ENCODE data around the gene TSHZ2. TPM values are rescaled to one million over a fixed set of nuclear protein-coding genes. Genes with fewer than 3 reads are reported as not detected.
"Not testable (repeated sequence)": the region's sequence is repeated elsewhere in the genome, so short reads cannot be mapped to it uniquely, and the experiment has no call there.

The TSHZ2 gene
- total RNA-seq, 1 experiment from 2014 or later = 0.07 TPM

GRCh38 chr20:53535878-53536277 is 563.7 kb downstream of the TSHZ2 start:
- Histone ChIP-seq H3K4ac (ENCODE audit: low read depth, low read length) (no peak overlapping the region), H2AK5ac (ENCODE audit: insufficient read length, low read length) (no peak overlapping the region), H3K9ac (ENCODE audit: extremely low read depth, insufficient read length, low read length) (no peak overlapping the region), H2BK120ac (ENCODE audit: low read depth, low read length, poor library complexity, severe bottlenecking) (no peak overlapping the region), H3K27me3 (ENCODE audit: insufficient read depth, low read length) (no peaks in the 10 kb centered on the region), H3K14ac (ENCODE audit: insufficient read depth, low read length) (no peak overlapping the region), H3K79me1 (ENCODE audit: insufficient read depth, low read depth, low read length, poor library complexity, severe bottlenecking) (no peaks in the 10 kb centered on the region), H3K4me2 (ENCODE audit: insufficient read depth, insufficient read length, low read length) (no peak overlapping the region), H2AFZ (ENCODE audit: low read length) (peak overlapping the region; percentile 29), H2BK12ac (ENCODE audit: insufficient read length, low read depth, low read length) (no peak overlapping the region), H2BK15ac (ENCODE audit: low read depth, low read length) (no peak overlapping the region), H4K20me1 (ENCODE audit: control insufficient read depth, insufficient read depth, insufficient read length) (no peaks in the 10 kb centered on the region), H3T11ph (ENCODE audit: low read length) (no peak overlapping the region), H3K9me3 (ENCODE audit: control insufficient read depth, low read depth, low read length) (no peaks in the 10 kb centered on the region), H2BK5ac (ENCODE audit: insufficient read length, low read length) (no peak overlapping the region), H3K56ac (ENCODE audit: insufficient read length, low read depth, low read length) (no peak overlapping the region), H4K8ac (replicated peaks; ENCODE audit: insufficient read length, low read depth, low read length) (no peak overlapping the region), H4K91ac (ENCODE audit: insufficient read length, low read depth, low read length) (no peak overlapping the region), H4K5ac (ENCODE audit: insufficient read length, low read depth, low read length) (no peak overlapping the region), H2BK20ac (ENCODE audit: low read depth, low read length, poor library complexity, severe bottlenecking) (no peak overlapping the region), H3K4me1 (ENCODE audit: insufficient read depth, low read length) (no peaks in the 10 kb centered on the region), H3K23ac (ENCODE audit: insufficient read length, low read depth, low read length) (no peak overlapping the region), H3K23me2 (ENCODE audit: insufficient read length, low read depth, low read length, poor library complexity, severe bottlenecking) (no peaks in the 10 kb centered on the region), H3K18ac (ENCODE audit: insufficient read length, low read depth, low read length) (no peak overlapping the region), H3K79me2 (ENCODE audit: insufficient read depth, low read length) (no peaks in the 10 kb centered on the region), H3K27ac (ENCODE audit: insufficient read length, low read depth, low read length) (no peak overlapping the region)
- no peaks in the 10 kb centered on the region for H3K4me1 Mint-ChIP-seq
- H3K9me3 Mint-ChIP-seq = no peaks in the 10 kb centered on the region
- H3K36me3 Mint-ChIP-seq (ENCODE audit: insufficient read depth in 1 of 3, low read depth in 3 of 3) = no peaks in the 10 kb centered on the region
- no peak for TF ChIP-seq CTCF (conservative IDR thresholded peaks at IDR 0.05)
- peak overlapping the region in 1 of 3 experiments; percentile 46; a peak in 2 of 7 replicates for H3K27ac Mint-ChIP-seq
- no peak for DNase-seq
- no CpG with 5 or more reads among the region's 4 CpGs for WGBS (ENCODE audit: extremely low coverage, insufficient read length, low lambda C conversion rate)
- H3K27me3 Mint-ChIP-seq (ENCODE audit: low read depth) = no peaks in the 10 kb centered on the region
- no peak overlapping the region for H3K4me3 Mint-ChIP-seq

- not testable (repeated sequence) for H3K27ac ChIP-seq (ENCODE audit: insufficient read length, low read depth, low read length)
- WGBS (ENCODE audit: extremely low coverage, insufficient read length, low lambda C conversion rate) = no CpG with 5 or more reads among the region's 3 CpGs
Observed at GRCh38 chr20:53536382-53536781, 564.2 kb downstream of the TSHZ2 start.

More at GRCh38 chr20:53536382-53536781, 564.2 kb downstream of the TSHZ2 start:
- H3K23me2 ChIP-seq (ENCODE audit: insufficient read length, low read depth, low read length, poor library complexity, severe bottlenecking); H3K9me3 Mint-ChIP-seq; DNase-seq; H4K8ac ChIP-seq (replicated peaks; ENCODE audit: insufficient read length, low read depth, low read length); H2BK20ac ChIP-seq (ENCODE audit: low read depth, low read length, poor library complexity, severe bottlenecking); H4K91ac ChIP-seq (ENCODE audit: insufficient read length, low read depth, low read length); H3K79me2 ChIP-seq (ENCODE audit: insufficient read depth, low read length); H3K79me1 ChIP-seq (ENCODE audit: insufficient read depth, low read depth, low read length, poor library complexity, severe bottlenecking); H4K5ac ChIP-seq (ENCODE audit: insufficient read length, low read depth, low read length); H3K27me3 ChIP-seq (ENCODE audit: insufficient read depth, low read length); H4K20me1 ChIP-seq (ENCODE audit: control insufficient read depth, insufficient read depth, insufficient read length); H2BK12ac ChIP-seq (ENCODE audit: insufficient read length, low read depth, low read length); H3K23ac ChIP-seq (ENCODE audit: insufficient read length, low read depth, low read length); H3K4ac ChIP-seq (ENCODE audit: low read depth, low read length); H3K9me3 ChIP-seq (ENCODE audit: control insufficient read depth, low read depth, low read length); H3K4me1 ChIP-seq (ENCODE audit: insufficient read depth, low read length); H3K4me2 ChIP-seq (ENCODE audit: insufficient read depth, insufficient read length, low read length); H3K4me3 Mint-ChIP-seq; H3K4me1 Mint-ChIP-seq; H3K27ac Mint-ChIP-seq; H3K27me3 Mint-ChIP-seq (ENCODE audit: low read depth); H2AK5ac ChIP-seq (ENCODE audit: insufficient read length, low read length); H3K36me3 Mint-ChIP-seq (ENCODE audit: insufficient read depth in 1 of 3, low read depth in 3 of 3); H2BK120ac ChIP-seq (ENCODE audit: low read depth, low read length, poor library complexity, severe bottlenecking); H2BK5ac ChIP-seq (ENCODE audit: insufficient read length, low read length); H3K9ac ChIP-seq (ENCODE audit: extremely low read depth, insufficient read length, low read length); H3K14ac ChIP-seq (ENCODE audit: insufficient read depth, low read length); H3T11ph ChIP-seq (ENCODE audit: low read length); H3K56ac ChIP-seq (ENCODE audit: insufficient read length, low read depth, low read length); H2BK15ac ChIP-seq (ENCODE audit: low read depth, low read length); H3K18ac ChIP-seq (ENCODE audit: insufficient read length, low read depth, low read length): not testable (repeated sequence)
- H2AFZ ChIP-seq (ENCODE audit: low read length) = peak overlapping the region; percentile 29

Data from H9 (cell line).